ENCODE measurements around the gene PIK3CA. TPM values are rescaled to one million over a fixed set of nuclear protein-coding genes. Genes with fewer than 3 reads are reported as not detected.

Gene PIK3CA
- total RNA-seq, 2 donors from 2014 or later = 13.0 to 18.0 TPM

GRCh38 chr3:179278932-179279693 lies 131.0 kb downstream of the PIK3CA start:
- ATAC-seq (no peak), DNase-seq (no peak)
- intact Hi-C loops (cut with DNase I, micrococcal nuclease) = no loop called here

- DNase-seq = no peak
- intact Hi-C loops (cut with DNase I, micrococcal nuclease) = no loop called here
- no peak for ATAC-seq
These were observed 131.7 kb downstream of the PIK3CA start for GRCh38 chr3:179279837-179280236.

- ATAC-seq = no peak
- intact Hi-C loops (cut with DNase I, micrococcal nuclease) = no loop called here
- DNase-seq = no peak
These were observed 133.7 kb downstream of the PIK3CA start for GRCh38 chr3:179281825-179282224.

GRCh38 chr3:179286331-179286730 lies 138.2 kb downstream of the PIK3CA start:
- intact Hi-C loops (cut with DNase I, micrococcal nuclease) = no loop called here
- ATAC-seq = no peak
- no peak for DNase-seq

- ATAC-seq = no peak
- intact Hi-C loops (cut with DNase I, micrococcal nuclease) = no loop called here
- no peak for DNase-seq
These were observed 140.7 kb downstream of the PIK3CA start for GRCh38 chr3:179288845-179289244.

GRCh38 chr3:179289295-179289694 lies 141.1 kb downstream of the PIK3CA start:
- intact Hi-C loops (cut with DNase I, micrococcal nuclease) = no loop called here
- no peak for ATAC-seq
- no peak for DNase-seq

Other genes with a start within 250 kb of the PIK3CA start
- 10 to 100 TPM; 14.2 to 14.9 TPM for gene ZMAT3, start 76.5 kb upstream of the PIK3CA start, total RNA-seq
- gene KCNMB3, start 102.8 kb downstream of the PIK3CA start, total RNA-seq = 1 to 10 TPM; 1.5 to 2.4 TPM
- 10 to 100 TPM; 22.6 to 25.3 TPM for gene ZNF639, start 174.7 kb downstream of the PIK3CA start, total RNA-seq
- gene MFN1, start 199.4 kb downstream of the PIK3CA start, total RNA-seq = 10 to 100 TPM; 54.2 to 54.5 TPM